ENCODE measurements around the gene HIF1AN. TPM values are rescaled to one million over a fixed set of nuclear protein-coding genes. Genes with fewer than 3 reads are reported as not detected.

The HIF1AN gene
- total and polyA plus RNA-seq, 2 donors (not counting 1 experiment from before 2014, with no cell fraction given) = 7.3 to 65.6 TPM

GRCh38 chr10:100562008-100562672 lies 26.4 kb downstream of the HIF1AN start:
- DNase-seq (peak; percentile 87), ATAC-seq (ENCODE audit: low read depth) (peak; percentile 94)
- 16% methylated on average over 62 of the region's 62 CpGs for WGBS (ENCODE audit: insufficient coverage)
- Mint-ChIP-seq H3K27me3 (peaks cover 52% of the 10 kb centered on the region), H3K4me1 (peaks cover 20% of the 10 kb centered on the region), H3K4me3 (peak overlapping the region; percentile 69), H3K27ac (no peak overlapping the region), H3K9me3 (ENCODE audit: insufficient read depth) (no peaks in the 10 kb centered on the region)
- POLR2A ChIA-PET = no interaction called here
- H3K9me3 ChIP-seq (ENCODE audit: control extremely low read depth in 1 of 3, control insufficient read depth in 2 of 3, insufficient read depth in 1 of 3, low read length in 2 of 3) = peaks cover 0 to 12% (median 0%) of the 10 kb centered on the region in 3 donors
- peaks cover 17 to 20% of the 10 kb centered on the region in 2 donors for H3K4me1 ChIP-seq (ENCODE audit: control insufficient read depth in 2 of 2, insufficient read depth in 2 of 2, low read length in 2 of 2)
- intact Hi-C loops (cut with micrococcal nuclease) = loop anchor here (2.0 kb wide), 1 partner anchor 311 kb away; no protein-coding TSS in a partner anchor
- H2AFZ ChIP-seq (ENCODE audit: insufficient read depth, low read depth, low read length, poor library complexity, severe bottlenecking) = peak overlapping the region; percentile 53
- peaks cover 0 to 10% of the 10 kb centered on the region in 2 experiments for H3K36me3 ChIP-seq (replicated peaks in 1 of 2; ENCODE audit: control extremely low read depth in 1 of 2, control insufficient read depth in 1 of 2, extremely low read depth in 1 of 2, insufficient read depth in 2 of 2, low read length in 1 of 2)
- H3K27ac ChIP-seq (ENCODE audit: low read length in 2 of 2) = no peak overlapping the region
- peak overlapping the region; percentile 75 for H3K4me2 ChIP-seq (replicated peaks; ENCODE audit: low read depth, low read length, poor library complexity, severe bottlenecking)
- CTCF ChIA-PET = interaction anchor here (0.7 to 2.2 kb wide), 5 partner anchors 17 to 316 kb away, joined by 3 to 11 read pairs (median 9); partner anchors contain the start of gene HIF1AN
- TF ChIP-seq EZH2 (IDR thresholded peaks at IDR 0.05; ENCODE audit: borderline replicate concordance, insufficient read depth, low read depth, low read length, poor library complexity, severe bottlenecking) (peak; percentile 51), CTCF (IDR thresholded peaks at IDR 0.05) (peak; percentile 90)
- H3K9ac ChIP-seq (ENCODE audit: low read length) = peak overlapping the region; percentile 20
- H3K4me3 ChIP-seq (ENCODE audit: control extremely low read depth in 1 of 5, extremely low read depth in 1 of 5, insufficient read depth in 1 of 5, low read depth in 2 of 5, low read length in 4 of 5) = peak overlapping the region in 4 of 5 experiments; percentile 5 to 29 (median 13)
- no peaks in the 10 kb centered on the region for H4K20me1 ChIP-seq (ENCODE audit: control insufficient read depth, insufficient read depth, low read length, poor library complexity, severe bottlenecking)
- H3K79me2 ChIP-seq (ENCODE audit: control insufficient read depth, insufficient read depth, low read length) = no peaks in the 10 kb centered on the region
- H3K27me3 ChIP-seq (replicated peaks in 1 of 4; ENCODE audit: control extremely low read depth in 1 of 4, control insufficient read depth in 3 of 4, insufficient read depth in 4 of 4, low read length in 3 of 4) = peaks cover 0 to 37% (median 15%) of the 10 kb centered on the region in 4 experiments

All from B cell (primary cell).